ENCODE results near the gene OSBPL10.
A peak's percentile ranks its signal among the peaks of the same experiment; 100 is the strongest.

OSBPL10 gene

GRCh38 chr3:31659246-31659645, 321.8 kb downstream of the OSBPL10 start:
- FAIRE-seq (no peak), DNase-seq (ENCODE audit: insufficient read length, low spot score) (no peak)
- TF ChIP-seq TAF1 (IDR thresholded peaks at IDR 0.05; ENCODE audit: low read depth, low read length) (no peak), POLR2AphosphoS5 (IDR thresholded peaks at IDR 0.05; ENCODE audit: low read depth, low read length) (peak; percentile 20; the same call in 1 of the 2 replicates)

- FAIRE-seq (no peak), DNase-seq (ENCODE audit: insufficient read length, low spot score) (no peak)
- no peak for TF ChIP-seq POU2F2 (IDR thresholded peaks at IDR 0.05; ENCODE audit: low read depth, low read length)
- no peak for TF ChIP-seq POLR2AphosphoS5 (IDR thresholded peaks at IDR 0.05; ENCODE audit: low read depth, low read length)
- no peak for TF ChIP-seq TAF1 (IDR thresholded peaks at IDR 0.05; ENCODE audit: low read depth, low read length)
- TF ChIP-seq PAX5 (IDR thresholded peaks at IDR 0.05; ENCODE audit: insufficient read depth, low read length, severe bottlenecking) = no peak
- TF ChIP-seq POLR2A (IDR thresholded peaks at IDR 0.05; ENCODE audit: low read depth, low read length) = no peak
- no peak for TF ChIP-seq SPI1 (IDR thresholded peaks at IDR 0.05; ENCODE audit: low read depth, low read length)
Observed at GRCh38 chr3:31654998-31655397, 326.1 kb downstream of the OSBPL10 start.

GRCh38 chr3:31653464-31653863, 327.6 kb downstream of the OSBPL10 start:
- FAIRE-seq (no peak), DNase-seq (ENCODE audit: insufficient read length, low spot score) (no peak)
- TF ChIP-seq POU2F2 (IDR thresholded peaks at IDR 0.05; ENCODE audit: low read depth, low read length) (no peak), POLR2AphosphoS5 (IDR thresholded peaks at IDR 0.05; ENCODE audit: low read depth, low read length) (peak; percentile 37; the same call in 1 of the 2 replicates)

- FAIRE-seq (no peak), DNase-seq (ENCODE audit: insufficient read length, low spot score) (no peak)
- TF ChIP-seq POU2F2 (IDR thresholded peaks at IDR 0.05; ENCODE audit: low read depth, low read length) = no peak
- TF ChIP-seq TAF1 (IDR thresholded peaks at IDR 0.05; ENCODE audit: low read depth, low read length) = no peak
- TF ChIP-seq SPI1 (IDR thresholded peaks at IDR 0.05; ENCODE audit: low read depth, low read length) = no peak
- TF ChIP-seq POLR2A (IDR thresholded peaks at IDR 0.05; ENCODE audit: low read depth, low read length) = no peak
- TF ChIP-seq POLR2AphosphoS5 (IDR thresholded peaks at IDR 0.05; ENCODE audit: low read depth, low read length) = no peak
- TF ChIP-seq PAX5 (IDR thresholded peaks at IDR 0.05; ENCODE audit: insufficient read depth, low read length, severe bottlenecking) = no peak
Observed at GRCh38 chr3:31652296-31652695, 328.8 kb downstream of the OSBPL10 start.

GRCh38 chr3:31648286-31648968, 332.6 kb downstream of the OSBPL10 start:
- TF ChIP-seq SPI1 (IDR thresholded peaks at IDR 0.05; ENCODE audit: low read depth, low read length) = no peak
- peak; percentile 42 for TF ChIP-seq POLR2AphosphoS5 (IDR thresholded peaks at IDR 0.05; ENCODE audit: low read depth, low read length)
- TF ChIP-seq PAX5 (IDR thresholded peaks at IDR 0.05; ENCODE audit: insufficient read depth, low read length, severe bottlenecking) = no peak
- no peak for DNase-seq (ENCODE audit: insufficient read length, low spot score)
- no peak for FAIRE-seq

- DNase-seq (ENCODE audit: insufficient read length, low spot score) (no peak), FAIRE-seq (no peak)
- TF ChIP-seq POU2F2 (IDR thresholded peaks at IDR 0.05; ENCODE audit: low read depth, low read length) (no peak), TAF1 (IDR thresholded peaks at IDR 0.05; ENCODE audit: low read depth, low read length) (no peak), POLR2AphosphoS5 (IDR thresholded peaks at IDR 0.05; ENCODE audit: low read depth, low read length) (no peak), POLR2A (IDR thresholded peaks at IDR 0.05; ENCODE audit: low read depth, low read length) (no peak), PAX5 (IDR thresholded peaks at IDR 0.05; ENCODE audit: insufficient read depth, low read length, severe bottlenecking) (no peak), SPI1 (IDR thresholded peaks at IDR 0.05; ENCODE audit: low read depth, low read length) (no peak)
Observed at GRCh38 chr3:31645256-31645655, 335.8 kb downstream of the OSBPL10 start.

- FAIRE-seq (no peak), DNase-seq (ENCODE audit: insufficient read length, low spot score) (no peak)
- TF ChIP-seq SPI1 (IDR thresholded peaks at IDR 0.05; ENCODE audit: low read depth, low read length) = no peak
- TF ChIP-seq TAF1 (IDR thresholded peaks at IDR 0.05; ENCODE audit: low read depth, low read length) = no peak
- no peak for TF ChIP-seq PAX5 (IDR thresholded peaks at IDR 0.05; ENCODE audit: insufficient read depth, low read length, severe bottlenecking)
- TF ChIP-seq POLR2AphosphoS5 (IDR thresholded peaks at IDR 0.05; ENCODE audit: low read depth, low read length) = no peak
Observed at GRCh38 chr3:31639828-31640227, 341.2 kb downstream of the OSBPL10 start.

- FAIRE-seq (no peak), DNase-seq (ENCODE audit: insufficient read length, low spot score) (no peak)
- TF ChIP-seq PAX5 (IDR thresholded peaks at IDR 0.05; ENCODE audit: insufficient read depth, low read length, severe bottlenecking) = no peak
- no peak for TF ChIP-seq POLR2A (IDR thresholded peaks at IDR 0.05; ENCODE audit: low read depth, low read length)
- no peak for TF ChIP-seq POU2F2 (IDR thresholded peaks at IDR 0.05; ENCODE audit: low read depth, low read length)
- TF ChIP-seq SPI1 (IDR thresholded peaks at IDR 0.05; ENCODE audit: low read depth, low read length) = no peak
- TF ChIP-seq TAF1 (IDR thresholded peaks at IDR 0.05; ENCODE audit: low read depth, low read length) = no peak
- TF ChIP-seq POLR2AphosphoS5 (IDR thresholded peaks at IDR 0.05; ENCODE audit: low read depth, low read length) = no peak
Observed at GRCh38 chr3:31636694-31637442, 344.2 kb downstream of the OSBPL10 start.

GRCh38 chr3:31636049-31636448, 345.0 kb downstream of the OSBPL10 start:
- TF ChIP-seq POU2F2 (IDR thresholded peaks at IDR 0.05; ENCODE audit: low read depth, low read length) = no peak
- no peak for TF ChIP-seq POLR2AphosphoS5 (IDR thresholded peaks at IDR 0.05; ENCODE audit: low read depth, low read length)
- no peak for TF ChIP-seq PAX5 (IDR thresholded peaks at IDR 0.05; ENCODE audit: insufficient read depth, low read length, severe bottlenecking)
- TF ChIP-seq POLR2A (IDR thresholded peaks at IDR 0.05; ENCODE audit: low read depth, low read length) = no peak
- TF ChIP-seq SPI1 (IDR thresholded peaks at IDR 0.05; ENCODE audit: low read depth, low read length) = no peak
- no peak for TF ChIP-seq TAF1 (IDR thresholded peaks at IDR 0.05; ENCODE audit: low read depth, low read length)
- FAIRE-seq (no peak), DNase-seq (ENCODE audit: insufficient read length, low spot score) (no peak)

GRCh38 chr3:31635545-31635944, 345.5 kb downstream of the OSBPL10 start:
- no peak for DNase-seq (ENCODE audit: insufficient read length, low spot score)
- no peak for TF ChIP-seq PAX5 (IDR thresholded peaks at IDR 0.05; ENCODE audit: insufficient read depth, low read length, severe bottlenecking)
- peak; percentile 41 for FAIRE-seq
